ENCODE measurements around the gene KIR2DL3.

DNA sequence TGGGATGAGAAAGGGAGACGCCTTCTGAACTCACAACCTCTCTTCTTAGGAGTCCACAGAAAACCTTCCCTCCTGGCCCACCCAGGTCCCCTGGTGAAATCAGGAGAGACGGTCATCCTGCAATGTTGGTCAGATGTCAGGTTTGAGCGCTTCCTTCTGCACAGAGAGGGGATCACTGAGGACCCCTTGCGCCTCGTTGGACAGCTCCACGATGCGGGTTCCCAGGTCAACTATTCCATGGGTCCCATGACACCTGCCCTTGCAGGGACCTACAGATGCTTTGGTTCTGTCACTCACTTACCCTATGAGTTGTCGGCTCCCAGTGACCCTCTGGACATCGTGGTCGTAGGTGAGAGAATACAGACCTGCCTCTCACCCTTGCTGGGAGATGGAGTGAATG, 10.8 kb upstream of the KIR2DL3 start:
- TF ChIP-seq, protein P1, sequence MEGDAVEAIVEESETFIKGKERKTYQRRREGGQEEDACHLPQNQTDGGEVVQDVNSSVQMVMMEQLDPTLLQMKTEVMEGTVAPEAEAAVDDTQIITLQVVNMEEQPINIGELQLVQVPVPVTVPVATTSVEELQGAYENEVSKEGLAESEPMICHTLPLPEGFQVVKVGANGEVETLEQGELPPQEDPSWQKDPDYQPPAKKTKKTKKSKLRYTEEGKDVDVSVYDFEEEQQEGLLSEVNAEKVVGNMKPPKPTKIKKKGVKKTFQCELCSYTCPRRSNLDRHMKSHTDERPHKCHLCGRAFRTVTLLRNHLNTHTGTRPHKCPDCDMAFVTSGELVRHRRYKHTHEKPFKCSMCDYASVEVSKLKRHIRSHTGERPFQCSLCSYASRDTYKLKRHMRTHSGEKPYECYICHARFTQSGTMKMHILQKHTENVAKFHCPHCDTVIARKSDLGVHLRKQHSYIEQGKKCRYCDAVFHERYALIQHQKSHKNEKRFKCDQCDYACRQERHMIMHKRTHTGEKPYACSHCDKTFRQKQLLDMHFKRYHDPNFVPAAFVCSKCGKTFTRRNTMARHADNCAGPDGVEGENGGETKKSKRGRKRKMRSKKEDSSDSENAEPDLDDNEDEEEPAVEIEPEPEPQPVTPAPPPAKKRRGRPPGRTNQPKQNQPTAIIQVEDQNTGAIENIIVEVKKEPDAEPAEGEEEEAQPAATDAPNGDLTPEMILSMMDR (IDR thresholded peaks at IDR 0.05) = no peak
- TF ChIP-seq POLR2A (IDR thresholded peaks at IDR 0.05) = no peak
